GM12878 (cell line): ENCODE data around the gene AADAT. TPM values are rescaled to one million over a fixed set of nuclear protein-coding genes. Genes with fewer than 3 reads are reported as not detected.

ENCODE experiments used
- ATAC-seq: fragments of 200-7000 bp; cut with Tn5 transposase; 3 replicates; pipeline ENCODE4 v1.9.1; 2020; ENCODE audit warnings: mild to moderate bottlenecking, moderate library complexity
- BruUV-seq: library from RNA; stranded (reverse); fragments of 400-500 nt; replicated peaks from 2 replicates; lab custom pipeline; 2021; lab: Mats Ljungman, UMichigan
- CTCF ChIA-PET: fragments of 300-600 bp; sonication (Branson Sonifier 250); formaldehyde crosslinking; extraction: SDS; loops from one replicate; lab custom pipeline; 2021; ENCODE audit warnings: inconsistent platforms; lab: Yijun Ruan, JAX
- POLR2A ChIA-PET: fragments of 350-600 bp; formaldehyde crosslinking; extraction: SDS; loops from one replicate; lab custom pipeline; 2021; ENCODE audit warnings: inconsistent platforms; lab: Charles Lee
- RAD21 ChIA-PET: fragments of 300-600 bp; sonication (Branson Sonifier 250); formaldehyde crosslinking; loops from one replicate; lab custom pipeline; 2023; ENCODE audit warnings: antibody characterized with exemption; ENCODE audit not compliant: unreplicated experiment; lab: Charles Lee
- SMC1A ChIA-PET: fragments of 300-600 bp; sonication (Branson Sonifier 250); formaldehyde crosslinking; loops from one replicate; lab custom pipeline; 2023; ENCODE audit not compliant: unreplicated experiment, uncharacterized antibody; lab: Charles Lee
- DNase-seq: peaks from one replicate; pipeline ENCODE4 v3.0.0-alpha.2; 2011; ENCODE audit warnings: low read depth, low spot score
- FAIRE-seq: peaks from 3 replicates; lab custom pipeline; 2011; peaks lifted over from hg19 to GRCh38; lab: Jason Lieb, UNC
- H2AFZ ChIP-seq: 2 replicates; pipeline ENCODE4 v1.6.0; 2011; ENCODE audit warnings: low read depth, low read length, control low read depth; ENCODE audit not compliant: control insufficient read depth
- H3K27ac ChIP-seq: 2 replicates; pipeline ENCODE4 v1.5.1; 2011; ENCODE audit warnings: control low read depth; ENCODE audit not compliant: control insufficient read depth, insufficient read depth
- H3K27me3 ChIP-seq, 2 experiments: replicated peaks in 1 of 2; 2 replicates each; pipeline versions ENCODE4 v1.6.0 to v1.6.1; 2011; ENCODE audit warnings: low read length in 1 of 2; ENCODE audit not compliant: control insufficient read depth in 2 of 2, insufficient read depth in 2 of 2
- H3K36me3 ChIP-seq, 2 experiments: 2 replicates each; pipeline ENCODE4 v1.5.1; 2011; ENCODE audit warnings: low read length in 1 of 2; ENCODE audit not compliant: control insufficient read depth in 2 of 2, insufficient read depth in 2 of 2
- H3K4me1 ChIP-seq: 2 replicates; pipeline ENCODE4 v1.6.1; 2011; ENCODE audit warnings: mild to moderate bottlenecking, low read length, moderate library complexity, mixed read lengths; ENCODE audit not compliant: control insufficient read depth, insufficient read depth
- H3K4me2 ChIP-seq: 2 replicates; pipeline ENCODE4 v1.6.0; 2011; ENCODE audit warnings: control low read depth; ENCODE audit not compliant: control insufficient read depth, insufficient read depth
- H3K4me3 ChIP-seq: fragments of 200-600 bp; sonication (generic); 2 replicates; pipeline ENCODE4 v1.5.1; 2016
- H3K79me2 ChIP-seq: 2 replicates; pipeline ENCODE4 v1.6.0; 2011; ENCODE audit warnings: low read length; ENCODE audit not compliant: control insufficient read depth, insufficient read depth
- H3K9ac ChIP-seq: 2 replicates; pipeline ENCODE4 v1.8.0; 2011; ENCODE audit warnings: low read length, control low read depth, mixed read lengths; ENCODE audit not compliant: control insufficient read depth, insufficient read depth
- H3K9me3 ChIP-seq: replicated peaks from 3 replicates; pipeline ENCODE4 v1.5.1; 2011; ENCODE audit warnings: mild to moderate bottlenecking, low read length; ENCODE audit not compliant: control insufficient read depth, insufficient read depth
- H4K20me1 ChIP-seq: 2 replicates; pipeline ENCODE4 v1.6.0; 2011; ENCODE audit not compliant: control insufficient read depth, insufficient read depth
- BACH1 ChIP-seq: fragments of 450-650 bp; IDR thresholded peaks from 2 replicates; pipeline ENCODE4 v1.6.1; 2017; ENCODE audit warnings: mild to moderate bottlenecking, borderline replicate concordance
- FOS ChIP-seq: IDR thresholded peaks from 3 replicates; pipeline ENCODE4 v1.6.1; 2011; ENCODE audit warnings: borderline replicate concordance; ENCODE audit not compliant: insufficient read length; ENCODE audit errors: extremely low read depth
- IKZF2 ChIP-seq, 2 experiments: fragments of 450-650 bp; IDR thresholded peaks; 2 replicates each; pipeline ENCODE4 v1.6.1; 2017; ENCODE audit warnings: mild to moderate bottlenecking in 2 of 2, moderate library complexity in 2 of 2
- IRF5 ChIP-seq: fragments of 450-650 bp; IDR thresholded peaks from 2 replicates; pipeline ENCODE4 v1.6.1; 2017; ENCODE audit warnings: borderline replicate concordance
- MEF2A ChIP-seq: IDR thresholded peaks from 2 replicates; pipeline ENCODE4 v1.6.1; 2011; ENCODE audit warnings: low read depth, mild to moderate bottlenecking, low read length, moderate library complexity; ENCODE audit not compliant: insufficient read depth
- MXI1 ChIP-seq: fragments of 150-350 bp; IDR thresholded peaks from 2 replicates; pipeline ENCODE4 v1.6.1; 2011; ENCODE audit warnings: low read depth, mild to moderate bottlenecking, inconsistent platforms, low read length, improper control_type of control experiment
- NFYB ChIP-seq: IDR thresholded peaks from 2 replicates; pipeline ENCODE4 v1.6.1; 2011; ENCODE audit warnings: low read depth, mild to moderate bottlenecking, low read length, improper control_type of control experiment, moderate library complexity; ENCODE audit not compliant: insufficient read depth
- PAX5 ChIP-seq: IDR thresholded peaks from 2 replicates; pipeline ENCODE4 v1.6.1; 2011; ENCODE audit warnings: low read depth, low read length, borderline replicate concordance
- RBBP5 ChIP-seq: fragments of 200-600 bp; sonication (generic); conservative IDR thresholded peaks from 2 replicates; pipeline ENCODE4 v1.6.1; 2016
- SREBF1 ChIP-seq: IDR thresholded peaks from 2 replicates; pipeline ENCODE4 v1.6.1; 2012; ENCODE audit warnings: mild to moderate bottlenecking, low read length
- STAT3 ChIP-seq: IDR thresholded peaks from 2 replicates; pipeline ENCODE4 v1.6.1; 2011; ENCODE audit warnings: low read depth, low read length, improper control_type of control experiment
- TAF1 ChIP-seq: IDR thresholded peaks from 2 replicates; pipeline ENCODE4 v1.6.1; 2011; ENCODE audit warnings: mild to moderate bottlenecking, low read depth, low read length, borderline replicate concordance
- YY1 ChIP-seq: IDR thresholded peaks from 2 replicates; pipeline ENCODE4 v1.6.1; 2011; ENCODE audit warnings: low read depth, mild to moderate bottlenecking, low read length
- ZNF207 ChIP-seq: fragments of 450-650 bp; IDR thresholded peaks from 2 replicates; pipeline ENCODE4 v1.6.1; 2014; ENCODE audit warnings: antibody characterized with exemption, mild to moderate bottlenecking, borderline replicate concordance
- ZNF274 ChIP-seq: IDR thresholded peaks from one replicate; pipeline ENCODE4 v1.8.0; 2011; ENCODE audit not compliant: insufficient read length, insufficient read depth
- WGBS: methylation state at CpG from one replicate; pipeline ENCODE4 v1.1.6; 2016; ENCODE audit warnings: low lambda C conversion rate; ENCODE audit not compliant: insufficient replicate concordance, insufficient coverage; ENCODE audit errors: missing lambda C conversion rate; 5-methylcytosine and 5-hydroxymethylcytosine counted together
- in situ Hi-C: fragments of 300-500 bp; cut with MboI; formaldehyde crosslinking; loops from 9 replicates; pipeline ENCODE4 v1.14.3; 2018; ENCODE audit warnings: mixed read lengths
- intact Hi-C: fragments of 100-400 bp; cut with micrococcal nuclease; formaldehyde crosslinking; loops from one replicate; pipeline ENCODE4 v1.14.2; 2022; ENCODE audit not compliant: unreplicated experiment
- polyA plus RNA-seq, 11 experiments: library from polyadenylated mRNA; depleted of rRNA in 4 of 11; unstranded in 6 of 11; stranded (reverse) in 5 of 11; fragments of >200 nt; fragmentation: Nextera tagmentation in 4 of 11; fragmentation: Illumina TruSeq in 1 of 11; extraction: Ambion mirVana in 4 of 11; extraction: Trizol in 1 of 11; gene quantifications; 1 replicate in 1 of 11; 2 replicates in 10 of 11; pipeline versions ENCODE4 v1.2.1 to v1.2.3, GENCODE V29; 2011 to 2016; ENCODE audit warnings: inconsistent platforms in 2 of 11, missing spikeins in 2 of 11, low read depth in 1 of 11
- total RNA-seq, 4 experiments: library from RNA; depleted of rRNA in 3 of 4; stranded (reverse); fragments of >200 nt in 3 of 4; fragmentation: Illumina TruSeq in 1 of 4; extraction: Trizol in 1 of 4; gene quantifications; 2 replicates each; pipeline versions ENCODE4 v1.2.1 to v1.2.3, GENCODE V29; 2013 to 2021
- TF ChIP-seq, protein P1 (sequence below): IDR thresholded peaks from 2 replicates; pipeline ENCODE4 v1.6.1; 2011; ENCODE audit warnings: mild to moderate bottlenecking, low read depth, low read length, moderate library complexity; ENCODE audit not compliant: insufficient replicate concordance

The AADAT gene
- total and polyA plus RNA-seq, 10 of the 15 experiments (the other 5 are each of a cell fraction or from before 2014, with no cell fraction given) = not detected

- ChIA-PET POLR2A (no interaction called here), SMC1A (no interaction called here), CTCF (no interaction called here), RAD21 (no interaction called here)
- WGBS = 54% methylated on average over 3 of the region's 3 CpGs
- Histone ChIP-seq H3K27me3 (no peaks in the 10 kb centered on the region), H3K4me3 (no peak overlapping the region), H3K4me2 (no peak overlapping the region), H4K20me1 (no peaks in the 10 kb centered on the region), H3K79me2 (no peaks in the 10 kb centered on the region), H3K4me1 (no peaks in the 10 kb centered on the region), H3K27ac (no peak overlapping the region), H3K36me3 (no peaks in the 10 kb centered on the region), H2AFZ (no peak overlapping the region), H3K9me3 (no peaks in the 10 kb centered on the region), H3K9ac (no peak overlapping the region)
- intact Hi-C loops (no loop called here), in situ Hi-C loops (no loop called here)
- TF ChIP-seq PAX5 = no peak
- no peak for TF ChIP-seq IRF5
- no peak for TF ChIP-seq FOS
- no peak for TF ChIP-seq MXI1
- TF ChIP-seq ZNF274 = no peak
- no peak for TF ChIP-seq STAT3
- TF ChIP-seq SREBF1 = no peak
- no peak for FAIRE-seq
- no TSS peak for BruUV-seq
- DNase-seq = no peak
- ATAC-seq = no peak
Measured at GRCh38 chr4:170111546-170111945, 21.8 kb upstream of the AADAT start.

- WGBS = 41% methylated on average over 2 of the region's 2 CpGs
- FAIRE-seq (no peak), DNase-seq (no peak), ATAC-seq (no peak)
- no peak overlapping the region for H3K4me2 ChIP-seq
- no peaks in the 10 kb centered on the region for H3K27me3 ChIP-seq
- intact Hi-C loops (no loop called here), in situ Hi-C loops (no loop called here)
- TF ChIP-seq, protein P1, sequence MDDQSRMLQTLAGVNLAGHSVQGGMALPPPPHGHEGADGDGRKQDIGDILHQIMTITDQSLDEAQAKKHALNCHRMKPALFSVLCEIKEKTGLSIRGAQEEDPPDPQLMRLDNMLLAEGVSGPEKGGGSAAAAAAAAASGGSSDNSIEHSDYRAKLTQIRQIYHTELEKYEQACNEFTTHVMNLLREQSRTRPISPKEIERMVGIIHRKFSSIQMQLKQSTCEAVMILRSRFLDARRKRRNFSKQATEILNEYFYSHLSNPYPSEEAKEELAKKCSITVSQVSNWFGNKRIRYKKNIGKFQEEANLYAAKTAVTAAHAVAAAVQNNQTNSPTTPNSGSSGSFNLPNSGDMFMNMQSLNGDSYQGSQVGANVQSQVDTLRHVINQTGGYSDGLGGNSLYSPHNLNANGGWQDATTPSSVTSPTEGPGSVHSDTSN = no peak
- TF ChIP-seq ZNF207 (no peak), MEF2A (no peak), YY1 (no peak), TAF1 (no peak), RBBP5 (no peak), BACH1 (no peak), STAT3 (no peak), NFYB (no peak), IKZF2 (IDR thresholded peaks at IDR 0.05) (no peak)
- no peak overlapping the region for H2AFZ ChIP-seq
- ChIA-PET RAD21 (no interaction called here), POLR2A (no interaction called here), CTCF (no interaction called here), SMC1A (no interaction called here)
- no peaks in the 10 kb centered on the region for H3K36me3 ChIP-seq
- no peak overlapping the region for H3K4me3 ChIP-seq
- H3K4me1 ChIP-seq = no peaks in the 10 kb centered on the region
- no peaks in the 10 kb centered on the region for H3K79me2 ChIP-seq
- H4K20me1 ChIP-seq = no peaks in the 10 kb centered on the region
- no peak overlapping the region for H3K27ac ChIP-seq
- no peak overlapping the region for H3K9ac ChIP-seq
- no TSS peak for BruUV-seq
- no peaks in the 10 kb centered on the region for H3K9me3 ChIP-seq
Measured at GRCh38 chr4:170111085-170111484, 21.3 kb upstream of the AADAT start.
